Measurements from ENCODE around the gene CLDN34. TPM values are rescaled to one million over a fixed set of nuclear protein-coding genes. Genes with fewer than 3 reads are reported as not detected.

The CLDN34 gene
- total and polyA plus RNA-seq, 2 of the 13 experiments (the other 11 are each of a cell fraction or from before 2014, with no cell fraction given) = not detected

DNA sequence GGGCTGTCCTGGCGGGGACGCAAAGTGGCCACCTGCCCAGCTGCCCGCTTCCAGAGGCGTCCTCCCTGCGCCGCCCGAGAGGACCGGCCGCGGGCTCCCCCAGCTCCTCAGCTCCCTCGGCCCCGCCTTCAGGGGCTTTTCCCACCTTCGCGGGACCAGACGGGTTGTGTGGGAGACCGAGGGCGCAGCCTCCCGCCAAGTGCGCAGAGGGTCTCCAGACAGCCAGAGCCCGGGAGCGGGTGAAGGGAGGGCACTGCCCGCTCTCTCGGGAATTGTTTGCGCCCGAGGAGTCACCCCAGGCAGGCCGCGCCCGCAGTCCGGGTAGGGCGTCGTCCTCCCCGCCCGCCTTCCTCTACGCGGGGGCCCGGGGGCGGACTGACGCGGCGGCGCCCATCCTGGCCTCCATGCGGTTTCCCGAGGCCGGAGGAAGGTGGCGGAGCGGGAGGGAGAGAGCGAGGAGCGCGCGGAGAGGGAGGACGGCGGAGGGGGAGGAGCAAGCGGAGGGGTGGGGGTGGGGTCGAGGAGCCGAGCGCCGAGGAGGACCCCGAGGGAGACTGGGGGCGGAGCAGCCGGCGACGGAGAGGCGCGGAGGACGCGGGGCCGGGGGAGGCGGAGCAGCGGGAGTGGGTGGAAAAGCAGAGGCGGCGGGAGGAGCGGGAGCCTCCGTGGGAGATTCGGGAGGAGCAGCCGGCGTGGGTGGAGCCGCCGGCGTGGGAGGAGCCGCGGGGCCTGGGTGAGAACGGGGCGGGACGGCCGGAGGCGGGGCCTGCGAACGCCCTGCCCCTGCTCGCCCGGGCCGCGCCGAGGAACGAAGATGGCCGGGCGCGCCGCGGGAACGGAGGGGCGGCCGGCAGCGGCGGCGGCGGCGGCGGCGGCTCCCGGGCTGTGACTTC lies 47.5 kb downstream of the CLDN34 start (continued):
- TF ChIP-seq HDAC1 (CRISPR knock-in tag; IDR thresholded peaks at IDR 0.05) (peak; percentile 43; the same call in 1 of the 2 replicates), HOXA3 (CRISPR knock-in tag; IDR thresholded peaks at IDR 0.05) (peak; percentile 21; the same call in 1 of the 2 replicates), ZNF761 (CRISPR knock-in tag; conservative IDR thresholded peaks at IDR 0.05) (no peak), ZKSCAN1 (IDR thresholded peaks at IDR 0.05; ENCODE audit: low read length) (no peak), KDM2A (CRISPR knock-in tag; IDR thresholded peaks at IDR 0.05; ENCODE audit: borderline replicate concordance, low read depth) (peak; percentile 62; the same call in 1 of the 2 replicates), TOE1 (CRISPR knock-in tag; IDR thresholded peaks at IDR 0.05) (no peak), PITX1 (CRISPR knock-in tag; IDR thresholded peaks at IDR 0.05) (no peak), CAMTA2 (CRISPR knock-in tag; IDR thresholded peaks at IDR 0.05; ENCODE audit: borderline replicate concordance) (no peak), ZNF878 (CRISPR knock-in tag; IDR thresholded peaks at IDR 0.05) (no peak), ATM (IDR thresholded peaks at IDR 0.05; ENCODE audit: borderline replicate concordance) (no peak)
- TF ChIP-seq, protein P1, sequence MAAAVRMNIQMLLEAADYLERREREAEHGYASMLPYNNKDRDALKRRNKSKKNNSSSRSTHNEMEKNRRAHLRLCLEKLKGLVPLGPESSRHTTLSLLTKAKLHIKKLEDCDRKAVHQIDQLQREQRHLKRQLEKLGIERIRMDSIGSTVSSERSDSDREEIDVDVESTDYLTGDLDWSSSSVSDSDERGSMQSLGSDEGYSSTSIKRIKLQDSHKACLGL (CRISPR knock-in tag; IDR thresholded peaks at IDR 0.05) = no peak; the same call in 1 of the 2 replicates
- TF ChIP-seq, protein P2, sequence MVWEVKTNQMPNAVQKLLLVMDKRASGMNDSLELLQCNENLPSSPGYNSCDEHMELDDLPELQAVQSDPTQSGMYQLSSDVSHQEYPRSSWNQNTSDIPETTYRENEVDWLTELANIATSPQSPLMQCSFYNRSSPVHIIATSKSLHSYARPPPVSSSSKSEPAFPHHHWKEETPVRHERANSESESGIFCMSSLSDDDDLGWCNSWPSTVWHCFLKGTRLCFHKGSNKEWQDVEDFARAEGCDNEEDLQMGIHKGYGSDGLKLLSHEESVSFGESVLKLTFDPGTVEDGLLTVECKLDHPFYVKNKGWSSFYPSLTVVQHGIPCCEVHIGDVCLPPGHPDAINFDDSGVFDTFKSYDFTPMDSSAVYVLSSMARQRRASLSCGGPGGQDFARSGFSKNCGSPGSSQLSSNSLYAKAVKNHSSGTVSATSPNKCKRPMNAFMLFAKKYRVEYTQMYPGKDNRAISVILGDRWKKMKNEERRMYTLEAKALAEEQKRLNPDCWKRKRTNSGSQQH (CRISPR knock-in tag; IDR thresholded peaks at IDR 0.05; ENCODE audit: low read depth) = no peak
- TF ChIP-seq, protein P3, sequence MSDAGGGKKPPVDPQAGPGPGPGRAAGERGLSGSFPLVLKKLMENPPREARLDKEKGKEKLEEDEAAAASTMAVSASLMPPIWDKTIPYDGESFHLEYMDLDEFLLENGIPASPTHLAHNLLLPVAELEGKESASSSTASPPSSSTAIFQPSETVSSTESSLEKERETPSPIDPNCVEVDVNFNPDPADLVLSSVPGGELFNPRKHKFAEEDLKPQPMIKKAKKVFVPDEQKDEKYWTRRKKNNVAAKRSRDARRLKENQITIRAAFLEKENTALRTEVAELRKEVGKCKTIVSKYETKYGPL (CRISPR knock-in tag; IDR thresholded peaks at IDR 0.05) = no peak
- TF ChIP-seq, protein P4, sequence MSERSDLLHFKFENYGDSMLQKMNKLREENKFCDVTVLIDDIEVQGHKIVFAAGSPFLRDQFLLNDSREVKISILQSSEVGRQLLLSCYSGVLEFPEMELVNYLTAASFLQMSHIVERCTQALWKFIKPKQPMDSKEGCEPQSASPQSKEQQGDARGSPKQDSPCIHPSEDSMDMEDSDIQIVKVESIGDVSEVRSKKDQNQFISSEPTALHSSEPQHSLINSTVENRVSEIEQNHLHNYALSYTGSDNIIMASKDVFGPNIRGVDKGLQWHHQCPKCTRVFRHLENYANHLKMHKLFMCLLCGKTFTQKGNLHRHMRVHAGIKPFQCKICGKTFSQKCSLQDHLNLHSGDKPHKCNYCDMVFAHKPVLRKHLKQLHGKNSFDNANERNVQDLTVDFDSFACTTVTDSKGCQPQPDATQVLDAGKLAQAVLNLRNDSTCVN (CRISPR knock-in tag; IDR thresholded peaks at IDR 0.05; ENCODE audit: borderline replicate concordance) = peak; percentile 42; the same call in 1 of the 2 replicates
- TF ChIP-seq, protein P5, sequence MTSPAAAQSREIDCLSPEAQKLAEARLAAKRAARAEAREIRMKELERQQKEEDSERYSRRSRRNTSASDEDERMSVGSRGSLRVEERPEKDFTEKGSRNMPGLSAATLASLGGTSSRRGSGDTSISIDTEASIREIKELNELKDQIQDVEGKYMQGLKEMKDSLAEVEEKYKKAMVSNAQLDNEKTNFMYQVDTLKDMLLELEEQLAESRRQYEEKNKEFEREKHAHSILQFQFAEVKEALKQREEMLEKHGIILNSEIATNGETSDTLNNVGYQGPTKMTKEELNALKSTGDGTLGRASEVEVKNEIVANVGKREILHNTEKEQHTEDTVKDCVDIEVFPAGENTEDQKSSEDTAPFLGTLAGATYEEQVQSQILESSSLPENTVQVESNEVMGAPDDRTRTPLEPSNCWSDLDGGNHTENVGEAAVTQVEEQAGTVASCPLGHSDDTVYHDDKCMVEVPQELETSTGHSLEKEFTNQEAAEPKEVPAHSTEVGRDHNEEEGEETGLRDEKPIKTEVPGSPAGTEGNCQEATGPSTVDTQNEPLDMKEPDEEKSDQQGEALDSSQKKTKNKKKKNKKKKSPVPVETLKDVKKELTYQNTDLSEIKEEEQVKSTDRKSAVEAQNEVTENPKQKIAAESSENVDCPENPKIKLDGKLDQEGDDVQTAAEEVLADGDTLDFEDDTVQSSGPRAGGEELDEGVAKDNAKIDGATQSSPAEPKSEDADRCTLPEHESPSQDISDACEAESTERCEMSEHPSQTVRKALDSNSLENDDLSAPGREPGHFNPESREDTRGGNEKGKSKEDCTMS (CRISPR knock-in tag; conservative IDR thresholded peaks at IDR 0.05) = no peak
- TF ChIP-seq, protein P6, sequence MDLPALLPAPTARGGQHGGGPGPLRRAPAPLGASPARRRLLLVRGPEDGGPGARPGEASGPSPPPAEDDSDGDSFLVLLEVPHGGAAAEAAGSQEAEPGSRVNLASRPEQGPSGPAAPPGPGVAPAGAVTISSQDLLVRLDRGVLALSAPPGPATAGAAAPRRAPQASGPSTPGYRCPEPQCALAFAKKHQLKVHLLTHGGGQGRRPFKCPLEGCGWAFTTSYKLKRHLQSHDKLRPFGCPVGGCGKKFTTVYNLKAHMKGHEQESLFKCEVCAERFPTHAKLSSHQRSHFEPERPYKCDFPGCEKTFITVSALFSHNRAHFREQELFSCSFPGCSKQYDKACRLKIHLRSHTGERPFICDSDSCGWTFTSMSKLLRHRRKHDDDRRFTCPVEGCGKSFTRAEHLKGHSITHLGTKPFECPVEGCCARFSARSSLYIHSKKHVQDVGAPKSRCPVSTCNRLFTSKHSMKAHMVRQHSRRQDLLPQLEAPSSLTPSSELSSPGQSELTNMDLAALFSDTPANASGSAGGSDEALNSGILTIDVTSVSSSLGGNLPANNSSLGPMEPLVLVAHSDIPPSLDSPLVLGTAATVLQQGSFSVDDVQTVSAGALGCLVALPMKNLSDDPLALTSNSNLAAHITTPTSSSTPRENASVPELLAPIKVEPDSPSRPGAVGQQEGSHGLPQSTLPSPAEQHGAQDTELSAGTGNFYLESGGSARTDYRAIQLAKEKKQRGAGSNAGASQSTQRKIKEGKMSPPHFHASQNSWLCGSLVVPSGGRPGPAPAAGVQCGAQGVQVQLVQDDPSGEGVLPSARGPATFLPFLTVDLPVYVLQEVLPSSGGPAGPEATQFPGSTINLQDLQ (CRISPR knock-in tag; IDR thresholded peaks at IDR 0.05) = 0 out of 2 replicates have a peak, but pooled peaks have one; percentile 22
- TF ChIP-seq, protein P7, sequence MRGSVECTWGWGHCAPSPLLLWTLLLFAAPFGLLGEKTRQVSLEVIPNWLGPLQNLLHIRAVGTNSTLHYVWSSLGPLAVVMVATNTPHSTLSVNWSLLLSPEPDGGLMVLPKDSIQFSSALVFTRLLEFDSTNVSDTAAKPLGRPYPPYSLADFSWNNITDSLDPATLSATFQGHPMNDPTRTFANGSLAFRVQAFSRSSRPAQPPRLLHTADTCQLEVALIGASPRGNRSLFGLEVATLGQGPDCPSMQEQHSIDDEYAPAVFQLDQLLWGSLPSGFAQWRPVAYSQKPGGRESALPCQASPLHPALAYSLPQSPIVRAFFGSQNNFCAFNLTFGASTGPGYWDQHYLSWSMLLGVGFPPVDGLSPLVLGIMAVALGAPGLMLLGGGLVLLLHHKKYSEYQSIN (CRISPR knock-in tag; IDR thresholded peaks at IDR 0.05; ENCODE audit: borderline replicate concordance) = no peak
